Stimulated activated CD8-positive, alpha-beta memory T cell treated with anti-CD3 and anti-CD28 coated beads, Interleukin-2, amount 100 ng/mL, for 1 hour (primary cell): ENCODE measurements around the gene SMCO1.
"Not testable (repeated sequence)": the region's sequence is repeated elsewhere in the genome, so short reads cannot be mapped to it uniquely, and the experiment has no call there.

Experiments
- DNase-seq, 2 donors: peaks; one replicate each; pipeline ENCODE4 v3.0.0-alpha.2; 2020; ENCODE audit warnings: low read depth in 2 of 2

SMCO1 gene

GRCh38 chr3:196514913-196515621 lies at the start of gene SMCO1:
Gene SMCO1 (minus strand): TSS chr3:196515346. CDS start chr3:196515209, 137 bp downstream.
- DNase-seq = no peak

GRCh38 chr3:196563721-196564225 lies 48.6 kb upstream of the SMCO1 start:
- no peak for DNase-seq

- no peak for DNase-seq
Observed at GRCh38 chr3:196559826-196560225, 44.7 kb upstream of the SMCO1 start.

GRCh38 chr3:196558476-196558875 lies 43.3 kb upstream of the SMCO1 start:
- no peak for DNase-seq

GRCh38 chr3:196557236-196557635 lies 42.1 kb upstream of the SMCO1 start:
- DNase-seq = no peak

GRCh38 chr3:196555295-196555694 lies 40.1 kb upstream of the SMCO1 start:
- DNase-seq = no peak

- no peak for DNase-seq
Observed at GRCh38 chr3:196554205-196554604, 39.1 kb upstream of the SMCO1 start.

GRCh38 chr3:196553551-196553950 lies 38.4 kb upstream of the SMCO1 start:
- no peak for DNase-seq

GRCh38 chr3:196552253-196552652 lies 37.1 kb upstream of the SMCO1 start:
- no peak for DNase-seq

GRCh38 chr3:196550172-196550571 lies 35.0 kb upstream of the SMCO1 start:
- DNase-seq = not testable (repeated sequence)

- not testable (repeated sequence) for DNase-seq
Observed at GRCh38 chr3:196549312-196549711, 34.2 kb upstream of the SMCO1 start.

- DNase-seq = no peak
Observed at GRCh38 chr3:196547067-196547466, 31.9 kb upstream of the SMCO1 start.

GRCh38 chr3:196546537-196546936 lies 31.4 kb upstream of the SMCO1 start:
- DNase-seq = no peak

- no peak for DNase-seq
Observed at GRCh38 chr3:196544491-196544992, 29.4 kb upstream of the SMCO1 start.

- no peak for DNase-seq
Observed at GRCh38 chr3:196541684-196542445, 26.7 kb upstream of the SMCO1 start.

- DNase-seq = peak; percentile 35 to 48
Observed at GRCh38 chr3:196537319-196537984, 22.3 kb upstream of the SMCO1 start.

GRCh38 chr3:196533260-196533681 lies 18.1 kb upstream of the SMCO1 start:
- DNase-seq = no peak

GRCh38 chr3:196531418-196531817 lies 16.3 kb upstream of the SMCO1 start:
- DNase-seq = no peak

- peak; percentile 54 to 70 for DNase-seq
Observed at GRCh38 chr3:196528639-196529233, 13.6 kb upstream of the SMCO1 start.

- no peak for DNase-seq
Observed at GRCh38 chr3:196525141-196525540, 10.0 kb upstream of the SMCO1 start.

- DNase-seq = no peak
Observed at GRCh38 chr3:196524527-196524926, 9.4 kb upstream of the SMCO1 start.

GRCh38 chr3:196523841-196524240 lies 8.7 kb upstream of the SMCO1 start:
- DNase-seq = no peak
